Prostate gland (tissue), 2 donors: Measurements from ENCODE around the gene PIAS3.

Source experiments
- POLR2A ChIP-seq: fragments of 450-650 bp; IDR thresholded peaks from one replicate; pipeline ENCODE4 v1.6.1; 2016; ENCODE audit warnings: antibody characterized with exemption, mild to moderate bottlenecking
- POLR2AphosphoS5 ChIP-seq: sonication (generic); formaldehyde crosslinking; IDR thresholded peaks from one replicate; pipeline ENCODE4 v1.6.1; 2017; ENCODE audit warnings: antibody characterized with exemption
- TF ChIP-seq, protein P1 (sequence below), 4 experiments: fragments of 200-600 bp in 2 of 4; fragments of 450-650 bp in 2 of 4; sonication (generic) in 2 of 4; IDR thresholded peaks; 1 replicate in 3 of 4; 2 replicates in 1 of 4; pipeline ENCODE4 v1.5.1; 2016 to 2019; ENCODE audit warnings: antibody characterized with exemption in 4 of 4, mild to moderate bottlenecking in 2 of 4, moderate library complexity in 2 of 4

DNA sequence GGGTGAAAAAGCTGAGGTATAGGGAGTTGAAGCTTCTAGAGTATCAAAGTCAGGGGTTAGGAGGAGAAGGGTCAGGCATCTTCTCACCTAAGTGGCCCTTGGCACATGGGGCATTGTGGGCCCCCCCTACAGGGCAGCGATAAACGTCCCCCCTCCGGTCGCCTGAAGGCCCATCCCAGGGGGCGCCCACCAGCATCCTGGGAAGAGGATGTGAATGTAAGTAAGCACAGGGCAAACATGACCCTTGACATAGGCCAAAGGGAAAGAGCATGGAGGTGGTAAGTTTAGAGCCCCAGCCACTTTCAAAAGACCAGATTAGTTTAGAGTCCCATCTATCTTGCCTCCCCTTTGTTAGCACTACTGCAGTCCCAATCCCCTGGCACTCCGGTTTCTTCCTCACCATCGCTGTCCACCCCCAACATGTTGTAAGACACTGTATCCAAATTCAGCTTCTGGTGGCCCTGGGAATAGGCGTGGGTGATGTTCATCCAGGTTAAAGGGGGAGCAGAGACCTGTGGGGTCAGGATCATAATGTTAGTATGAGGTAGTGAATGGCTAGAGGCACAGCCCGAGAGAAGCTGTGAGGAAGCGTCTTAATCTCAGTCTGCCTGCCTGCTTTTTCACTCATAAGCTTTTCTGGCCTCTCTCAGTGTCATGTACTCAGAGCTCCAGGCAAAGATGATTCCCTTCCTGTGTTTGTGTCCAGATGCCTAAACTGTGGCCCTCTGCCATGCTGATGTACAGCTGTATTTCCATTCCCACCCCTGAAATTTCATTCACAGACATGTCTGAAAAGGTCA, 48.3 kb upstream of the PIAS3 start:
- TF ChIP-seq, protein P1, sequence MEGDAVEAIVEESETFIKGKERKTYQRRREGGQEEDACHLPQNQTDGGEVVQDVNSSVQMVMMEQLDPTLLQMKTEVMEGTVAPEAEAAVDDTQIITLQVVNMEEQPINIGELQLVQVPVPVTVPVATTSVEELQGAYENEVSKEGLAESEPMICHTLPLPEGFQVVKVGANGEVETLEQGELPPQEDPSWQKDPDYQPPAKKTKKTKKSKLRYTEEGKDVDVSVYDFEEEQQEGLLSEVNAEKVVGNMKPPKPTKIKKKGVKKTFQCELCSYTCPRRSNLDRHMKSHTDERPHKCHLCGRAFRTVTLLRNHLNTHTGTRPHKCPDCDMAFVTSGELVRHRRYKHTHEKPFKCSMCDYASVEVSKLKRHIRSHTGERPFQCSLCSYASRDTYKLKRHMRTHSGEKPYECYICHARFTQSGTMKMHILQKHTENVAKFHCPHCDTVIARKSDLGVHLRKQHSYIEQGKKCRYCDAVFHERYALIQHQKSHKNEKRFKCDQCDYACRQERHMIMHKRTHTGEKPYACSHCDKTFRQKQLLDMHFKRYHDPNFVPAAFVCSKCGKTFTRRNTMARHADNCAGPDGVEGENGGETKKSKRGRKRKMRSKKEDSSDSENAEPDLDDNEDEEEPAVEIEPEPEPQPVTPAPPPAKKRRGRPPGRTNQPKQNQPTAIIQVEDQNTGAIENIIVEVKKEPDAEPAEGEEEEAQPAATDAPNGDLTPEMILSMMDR (IDR thresholded peaks at IDR 0.05) = no peak
- no peak for TF ChIP-seq POLR2AphosphoS5
- TF ChIP-seq POLR2A = no peak
